PC-9 (cell line): ENCODE data around the gene VRK1. TPM values are rescaled to one million over a fixed set of nuclear protein-coding genes. Genes with fewer than 3 reads are reported as not detected.

Experiments
- BruUV-seq: library from RNA; stranded (reverse); fragments of 400-500 nt; replicated peaks from 2 replicates; lab custom pipeline; 2021; lab: Mats Ljungman, UMichigan
- CTCF ChIA-PET: fragments of 300-600 bp; sonication (Branson Sonifier 250); formaldehyde crosslinking; loops from one replicate; lab custom pipeline; 2022; ENCODE audit warnings: antibody characterized with exemption; lab: Charles Lee
- POLR2A ChIA-PET: fragments of 300-600 bp; sonication (Branson Sonifier 250); formaldehyde crosslinking; loops from one replicate; lab custom pipeline; 2022; ENCODE audit warnings: antibody characterized with exemption; ENCODE audit not compliant: unreplicated experiment; lab: Charles Lee
- DNase-seq, 2 experiments: peaks; one replicate each; pipeline versions ENCODE4 v3.0.0 to v3.0.0-alpha.2; 2015 to 2022; ENCODE audit warnings: mixed read lengths in 1 of 2
- H2AFZ ChIP-seq: fragments of 200-600 bp; sonication (generic); 2 replicates; pipeline ENCODE4 v1.8.1; 2017; ENCODE audit warnings: antibody characterized with exemption
- H3F3A ChIP-seq: fragments of 200-600 bp; sonication (generic); 2 replicates; pipeline ENCODE4 v1.8.1; 2017; ENCODE audit warnings: antibody characterized with exemption, mild to moderate bottlenecking, low read depth; ENCODE audit not compliant: insufficient read depth
- H3K27ac ChIP-seq: fragments of 200-600 bp; sonication (generic); 2 replicates; pipeline ENCODE4 v1.6.1; 2016; ENCODE audit warnings: mixed run types
- H3K27me3 ChIP-seq: fragments of 200-600 bp; sonication (generic); 2 replicates; pipeline ENCODE4 v1.6.1; 2016; ENCODE audit warnings: low read depth, mixed run types; ENCODE audit not compliant: insufficient read depth
- H3K36me3 ChIP-seq: fragments of 200-600 bp; sonication (generic); 2 replicates; pipeline ENCODE4 v1.6.1; 2016; ENCODE audit warnings: low read depth, mixed run types
- H3K4me1 ChIP-seq: fragments of 200-600 bp; sonication (generic); replicated peaks from 2 replicates; pipeline ENCODE4 v1.6.1; 2016; ENCODE audit warnings: mixed run types; ENCODE audit not compliant: insufficient read depth
- H3K4me2 ChIP-seq: fragments of 200-600 bp; sonication (generic); 2 replicates; pipeline ENCODE4 v1.6.1; 2017; ENCODE audit warnings: mixed run types
- H3K4me3 ChIP-seq: fragments of 200-600 bp; sonication (generic); 2 replicates; pipeline ENCODE4 v1.6.1; 2016; ENCODE audit warnings: mixed run types
- H3K79me2 ChIP-seq: fragments of 200-600 bp; sonication (generic); 2 replicates; pipeline ENCODE4 v1.6.1; 2017; ENCODE audit warnings: low read depth, mixed run types
- H3K9me2 ChIP-seq: fragments of 200-600 bp; sonication (generic); 2 replicates; pipeline ENCODE4 v1.8.1; 2017; ENCODE audit warnings: mild to moderate bottlenecking; ENCODE audit not compliant: insufficient read depth
- H3K9me3 ChIP-seq: fragments of 200-600 bp; sonication (generic); 2 replicates; pipeline ENCODE4 v1.8.1; 2016; ENCODE audit warnings: low read depth; ENCODE audit not compliant: insufficient read depth
- H4K20me1 ChIP-seq: fragments of 200-600 bp; sonication (generic); 2 replicates; pipeline ENCODE4 v1.8.1; 2017; ENCODE audit not compliant: insufficient read depth
- EZH2 ChIP-seq: fragments of 200-600 bp; sonication (generic); IDR thresholded peaks from 2 replicates; pipeline ENCODE4 v1.8.0; 2017; ENCODE audit warnings: antibody characterized with exemption, low read depth
- intact Hi-C: fragments of 100-400 bp; cut with micrococcal nuclease; formaldehyde crosslinking; loops from one replicate; pipeline ENCODE4 v1.10.0; 2022; ENCODE audit not compliant: unreplicated experiment
- total RNA-seq: library from RNA; stranded (reverse); gene quantifications from 2 replicates; pipeline ENCODE4 v1.2.3, GENCODE V29; 2021
- TF ChIP-seq, protein P1 (sequence below): fragments of 200-600 bp; sonication (generic); conservative IDR thresholded peaks from 2 replicates; pipeline ENCODE4 v1.6.1; 2017; ENCODE audit warnings: mixed run types, antibody characterized with exemption, mild to moderate bottlenecking, moderate library complexity

Gene VRK1
- total RNA-seq, 1 experiment from 2014 or later, result 6.8 TPM

DNA sequence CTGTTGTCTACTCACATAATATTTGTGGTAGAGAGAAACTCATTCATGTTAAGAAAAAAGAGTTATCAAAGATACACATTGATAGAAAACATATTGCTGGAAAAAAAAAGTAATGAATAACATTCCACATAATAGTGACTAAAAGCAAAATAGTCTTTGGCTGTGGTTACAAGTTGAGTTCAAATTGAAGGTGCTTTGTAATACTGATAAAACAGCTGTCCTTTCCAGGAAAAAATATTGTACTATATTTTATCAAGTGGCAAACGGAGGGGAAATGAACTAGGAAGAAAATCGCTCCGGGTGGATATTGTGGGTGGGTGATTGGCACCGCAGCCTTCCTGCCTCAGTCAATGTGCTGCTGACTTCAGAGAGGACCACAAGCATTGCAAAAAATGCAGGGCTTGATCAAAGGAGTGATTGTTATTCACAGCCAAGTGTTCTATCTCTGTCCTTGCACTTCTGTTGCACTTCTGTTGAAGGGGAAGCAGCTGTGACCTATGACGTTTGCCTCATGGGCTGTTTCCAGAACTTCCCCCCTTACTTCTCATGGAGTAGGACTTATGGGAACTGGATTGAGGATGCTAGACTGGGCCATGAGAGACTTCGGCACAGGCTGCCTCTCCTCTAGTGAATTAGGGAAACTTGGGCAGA lies 114.4 kb downstream of the VRK1 start:
- TF ChIP-seq, protein P1, sequence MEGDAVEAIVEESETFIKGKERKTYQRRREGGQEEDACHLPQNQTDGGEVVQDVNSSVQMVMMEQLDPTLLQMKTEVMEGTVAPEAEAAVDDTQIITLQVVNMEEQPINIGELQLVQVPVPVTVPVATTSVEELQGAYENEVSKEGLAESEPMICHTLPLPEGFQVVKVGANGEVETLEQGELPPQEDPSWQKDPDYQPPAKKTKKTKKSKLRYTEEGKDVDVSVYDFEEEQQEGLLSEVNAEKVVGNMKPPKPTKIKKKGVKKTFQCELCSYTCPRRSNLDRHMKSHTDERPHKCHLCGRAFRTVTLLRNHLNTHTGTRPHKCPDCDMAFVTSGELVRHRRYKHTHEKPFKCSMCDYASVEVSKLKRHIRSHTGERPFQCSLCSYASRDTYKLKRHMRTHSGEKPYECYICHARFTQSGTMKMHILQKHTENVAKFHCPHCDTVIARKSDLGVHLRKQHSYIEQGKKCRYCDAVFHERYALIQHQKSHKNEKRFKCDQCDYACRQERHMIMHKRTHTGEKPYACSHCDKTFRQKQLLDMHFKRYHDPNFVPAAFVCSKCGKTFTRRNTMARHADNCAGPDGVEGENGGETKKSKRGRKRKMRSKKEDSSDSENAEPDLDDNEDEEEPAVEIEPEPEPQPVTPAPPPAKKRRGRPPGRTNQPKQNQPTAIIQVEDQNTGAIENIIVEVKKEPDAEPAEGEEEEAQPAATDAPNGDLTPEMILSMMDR, result no peak
- TF ChIP-seq EZH2, result no peak
- no peaks in the 10 kb centered on the region for H3K36me3 ChIP-seq
- POLR2A ChIA-PET, result no interaction called here
- H2AFZ ChIP-seq, result no peak overlapping the region
- H3F3A ChIP-seq, result no peaks in the 10 kb centered on the region
- intact Hi-C loops, result no loop called here
- H3K79me2 ChIP-seq, result no peaks in the 10 kb centered on the region
- CTCF ChIA-PET, result no interaction called here
- no peaks in the 10 kb centered on the region for H3K27me3 ChIP-seq
- no peak for DNase-seq
- H3K4me3 ChIP-seq, result no peak overlapping the region
- no peak overlapping the region for H3K4me2 ChIP-seq
- no peak overlapping the region for H3K27ac ChIP-seq
- BruUV-seq, result no TSS peak
- H3K9me2 ChIP-seq, result no peaks in the 10 kb centered on the region
- H3K4me1 ChIP-seq, result no peaks in the 10 kb centered on the region
- no peaks in the 10 kb centered on the region for H4K20me1 ChIP-seq
- no peaks in the 10 kb centered on the region for H3K9me3 ChIP-seq

DNA sequence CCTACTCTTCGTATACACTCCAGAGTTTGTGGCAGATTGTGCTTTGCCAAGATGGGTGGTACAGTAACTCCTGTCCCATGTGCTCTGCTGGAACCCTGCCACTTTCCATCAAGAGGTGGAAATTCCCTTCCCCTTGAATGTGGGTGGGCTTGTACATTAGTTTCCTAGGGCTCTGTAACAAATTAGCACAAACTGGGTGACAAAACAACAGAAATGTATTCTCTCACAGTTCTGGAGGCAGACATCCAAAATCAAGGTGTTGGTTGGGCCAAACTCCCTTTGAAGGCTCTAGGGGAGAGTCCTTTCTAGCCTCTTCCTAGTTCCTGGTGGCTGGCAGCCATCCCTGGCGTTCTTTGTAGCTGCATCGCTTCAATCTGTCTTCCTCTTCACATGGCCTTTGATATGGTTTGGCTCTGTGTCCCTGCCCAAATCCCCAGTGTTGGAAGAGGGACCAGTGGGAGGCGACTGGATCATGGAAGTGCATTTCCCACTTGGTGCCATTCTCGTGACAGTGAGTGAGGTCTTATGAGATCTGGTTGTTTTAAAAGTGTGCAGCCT lies 117.5 kb downstream of the VRK1 start:
- POLR2A ChIA-PET, result no interaction called here
- CTCF ChIA-PET, result no interaction called here
- no peak overlapping the region for H3K27ac ChIP-seq
- H3K4me3 ChIP-seq, result no peak overlapping the region
- BruUV-seq, result no TSS peak
- no peaks in the 10 kb centered on the region for H3F3A ChIP-seq
- no peaks in the 10 kb centered on the region for H3K9me3 ChIP-seq
- H3K79me2 ChIP-seq, result no peaks in the 10 kb centered on the region
- no peaks in the 10 kb centered on the region for H3K4me1 ChIP-seq
- no peaks in the 10 kb centered on the region for H3K9me2 ChIP-seq
- H3K4me2 ChIP-seq, result no peak overlapping the region
- no peaks in the 10 kb centered on the region for H3K27me3 ChIP-seq
- H2AFZ ChIP-seq, result no peak overlapping the region
- no peaks in the 10 kb centered on the region for H4K20me1 ChIP-seq
- DNase-seq, result no peak
- no peaks in the 10 kb centered on the region for H3K36me3 ChIP-seq
- intact Hi-C loops, result no loop called here
- TF ChIP-seq, protein P1, result no peak
- no peak for TF ChIP-seq EZH2

GRCh38 chr14:96915478-96915877 lies 118.3 kb downstream of the VRK1 start:
- DNase-seq, result no peak
- BruUV-seq, result no TSS peak
- H3K27ac ChIP-seq, result no peak overlapping the region
- no peak overlapping the region for H2AFZ ChIP-seq
- H3K36me3 ChIP-seq, result no peaks in the 10 kb centered on the region
- no peaks in the 10 kb centered on the region for H4K20me1 ChIP-seq
- CTCF ChIA-PET, result no interaction called here
- POLR2A ChIA-PET, result no interaction called here
- intact Hi-C loops, result no loop called here
- no peaks in the 10 kb centered on the region for H3K27me3 ChIP-seq
- H3K9me2 ChIP-seq, result no peaks in the 10 kb centered on the region
- no peak overlapping the region for H3K4me2 ChIP-seq
- no peaks in the 10 kb centered on the region for H3K9me3 ChIP-seq
- no peaks in the 10 kb centered on the region for H3K79me2 ChIP-seq
- H3K4me1 ChIP-seq, result no peaks in the 10 kb centered on the region
- H3F3A ChIP-seq, result no peaks in the 10 kb centered on the region
- no peak for TF ChIP-seq EZH2
- TF ChIP-seq, protein P1, result no peak
- H3K4me3 ChIP-seq, result no peak overlapping the region
